Measurements from ENCODE around the gene CATSPERE. TPM values are rescaled to one million over a fixed set of nuclear protein-coding genes. Genes with fewer than 3 reads are reported as not detected.

The CATSPERE gene, protein sequence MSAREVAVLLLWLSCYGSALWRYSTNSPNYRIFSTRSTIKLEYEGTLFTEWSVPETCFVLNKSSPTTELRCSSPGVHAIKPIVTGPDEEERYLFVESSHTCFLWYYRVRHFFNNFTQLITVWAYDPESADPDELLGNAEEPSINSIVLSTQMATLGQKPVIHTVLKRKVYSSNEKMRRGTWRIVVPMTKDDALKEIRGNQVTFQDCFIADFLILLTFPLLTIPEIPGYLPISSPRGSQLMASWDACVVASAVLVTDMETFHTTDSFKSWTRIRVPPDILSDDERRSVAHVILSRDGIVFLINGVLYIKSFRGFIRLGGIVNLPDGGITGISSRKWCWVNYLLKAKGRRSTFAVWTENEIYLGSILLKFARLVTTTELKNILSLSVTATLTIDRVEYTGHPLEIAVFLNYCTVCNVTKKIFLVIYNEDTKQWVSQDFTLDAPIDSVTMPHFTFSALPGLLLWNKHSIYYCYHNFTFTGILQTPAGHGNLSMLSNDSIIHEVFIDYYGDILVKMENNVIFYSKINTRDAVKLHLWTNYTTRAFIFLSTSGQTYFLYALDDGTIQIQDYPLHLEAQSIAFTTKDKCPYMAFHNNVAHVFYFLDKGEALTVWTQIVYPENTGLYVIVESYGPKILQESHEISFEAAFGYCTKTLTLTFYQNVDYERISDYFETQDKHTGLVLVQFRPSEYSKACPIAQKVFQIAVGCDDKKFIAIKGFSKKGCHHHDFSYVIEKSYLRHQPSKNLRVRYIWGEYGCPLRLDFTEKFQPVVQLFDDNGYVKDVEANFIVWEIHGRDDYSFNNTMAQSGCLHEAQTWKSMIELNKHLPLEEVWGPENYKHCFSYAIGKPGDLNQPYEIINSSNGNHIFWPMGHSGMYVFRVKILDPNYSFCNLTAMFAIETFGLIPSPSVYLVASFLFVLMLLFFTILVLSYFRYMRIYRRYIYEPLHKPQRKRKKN
- total RNA-seq, result 1 to 10 TPM in 3 of 4 donors, under 1 TPM in 1; 0.98 to 3.1 (median 1.3) TPM

DNA sequence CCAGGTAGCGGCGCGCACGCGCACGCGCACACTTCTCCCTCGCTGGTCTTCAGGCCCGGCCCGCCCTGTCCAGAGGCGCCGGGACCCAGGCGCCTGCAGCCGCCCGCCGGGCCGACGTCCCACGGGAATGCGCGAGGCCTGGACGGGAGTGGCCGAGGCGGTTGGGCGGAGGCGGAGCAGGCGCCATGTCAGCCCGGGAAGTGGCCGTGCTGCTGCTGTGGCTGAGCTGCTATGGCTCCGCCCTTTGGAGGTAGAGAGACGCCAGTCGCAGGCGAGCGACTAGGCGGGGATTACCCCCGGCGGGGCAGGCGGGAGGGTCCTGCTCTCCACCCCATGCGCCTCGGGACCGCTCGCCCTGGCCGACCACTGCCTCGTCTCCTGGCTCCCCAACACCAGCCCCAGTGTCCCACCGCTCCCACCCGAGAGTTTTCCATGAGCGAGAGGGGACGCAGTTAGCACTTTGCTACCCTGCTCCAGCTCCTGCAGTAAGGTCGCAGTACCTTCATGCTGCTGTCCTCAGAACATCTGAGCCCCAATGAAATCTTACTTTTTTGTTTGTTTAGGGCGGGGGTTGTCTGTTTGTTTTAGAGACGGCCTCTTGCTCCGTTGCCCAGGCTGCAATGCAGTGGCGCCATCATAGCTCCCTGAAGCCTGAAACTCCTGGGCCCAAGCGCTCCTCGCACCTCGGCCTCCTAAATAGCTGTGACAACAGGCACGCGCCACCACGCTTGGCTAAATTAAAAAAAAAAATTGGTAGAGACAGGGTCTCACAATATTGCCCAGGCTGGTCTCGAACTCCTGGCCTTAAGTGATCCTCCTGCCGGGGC, at the start of gene CATSPERE:
Gene CATSPERE, plus strand, starts transcription at position 29 of the 827 bp plus-strand sequence. Its CDS starts 157 bp downstream, at position 186.
- H3K27me3 ChIP-seq, result no peaks in the 10 kb centered on the region
- H3K4me3 ChIP-seq, result peak within 1 kb of the TSS; percentile 43 to 74 (median 62)
- H3K27ac ChIP-seq, result peak within 1 kb of the TSS; percentile 66 to 94 (median 88)
- peak; percentile 35 to 39 for TF ChIP-seq POLR2A (IDR thresholded peaks at IDR 0.05)
- TF ChIP-seq EP300 (IDR thresholded peaks at IDR 0.05), result peak in 1 of 2 donors; percentile 66
- TF ChIP-seq, protein P1, sequence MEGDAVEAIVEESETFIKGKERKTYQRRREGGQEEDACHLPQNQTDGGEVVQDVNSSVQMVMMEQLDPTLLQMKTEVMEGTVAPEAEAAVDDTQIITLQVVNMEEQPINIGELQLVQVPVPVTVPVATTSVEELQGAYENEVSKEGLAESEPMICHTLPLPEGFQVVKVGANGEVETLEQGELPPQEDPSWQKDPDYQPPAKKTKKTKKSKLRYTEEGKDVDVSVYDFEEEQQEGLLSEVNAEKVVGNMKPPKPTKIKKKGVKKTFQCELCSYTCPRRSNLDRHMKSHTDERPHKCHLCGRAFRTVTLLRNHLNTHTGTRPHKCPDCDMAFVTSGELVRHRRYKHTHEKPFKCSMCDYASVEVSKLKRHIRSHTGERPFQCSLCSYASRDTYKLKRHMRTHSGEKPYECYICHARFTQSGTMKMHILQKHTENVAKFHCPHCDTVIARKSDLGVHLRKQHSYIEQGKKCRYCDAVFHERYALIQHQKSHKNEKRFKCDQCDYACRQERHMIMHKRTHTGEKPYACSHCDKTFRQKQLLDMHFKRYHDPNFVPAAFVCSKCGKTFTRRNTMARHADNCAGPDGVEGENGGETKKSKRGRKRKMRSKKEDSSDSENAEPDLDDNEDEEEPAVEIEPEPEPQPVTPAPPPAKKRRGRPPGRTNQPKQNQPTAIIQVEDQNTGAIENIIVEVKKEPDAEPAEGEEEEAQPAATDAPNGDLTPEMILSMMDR (IDR thresholded peaks at IDR 0.05), result no peak
- H3K9me3 ChIP-seq, result no peaks in the 10 kb centered on the region
- peak; percentile 64 to 69 for DNase-seq (ENCODE audit: low spot score in 2 of 2)
- no peaks in the 10 kb centered on the region for H3K36me3 ChIP-seq
- WGBS, 2 donors, result 18 to 22% methylated on average over 45 to 56 of the region's 61 CpGs
- H3K4me1 ChIP-seq, result peaks cover 0 to 14% (median 2%) of the 10 kb centered on the region in 4 donors

DNA sequence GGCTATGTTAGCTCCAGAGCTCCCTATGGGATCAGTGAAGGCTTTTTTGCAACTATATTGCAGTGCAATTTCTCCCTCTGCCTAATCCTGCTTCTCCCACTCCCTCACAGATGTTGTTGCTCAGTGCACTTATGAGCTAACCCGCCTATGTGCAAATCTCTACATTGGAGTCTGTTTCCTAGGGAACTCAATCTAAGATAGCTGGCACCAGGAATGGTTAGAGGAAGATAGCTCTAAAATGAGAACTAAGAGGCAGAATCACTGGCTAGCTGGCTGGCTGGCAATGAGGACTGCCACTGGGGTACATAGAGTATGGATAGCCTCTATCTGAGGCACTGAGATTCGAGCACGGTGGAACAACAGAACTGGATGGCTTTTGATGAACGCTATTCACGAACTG, 48.9 kb upstream of the CATSPERE start:
- Histone ChIP-seq H3K4me3 (no peak overlapping the region), H3K27me3 (no peaks in the 10 kb centered on the region), H3K27ac (no peak overlapping the region), H3K4me1 (no peaks in the 10 kb centered on the region), H3K9me3 (no peaks in the 10 kb centered on the region), H3K36me3 (peaks cover 0 to 97% (median 8%) of the 10 kb centered on the region in 3 donors)
- no peak for DNase-seq (ENCODE audit: low spot score in 2 of 2)
- TF ChIP-seq, protein P1 (IDR thresholded peaks at IDR 0.05), result no peak
- TF ChIP-seq POLR2A (IDR thresholded peaks at IDR 0.05), result no peak
- TF ChIP-seq EP300 (IDR thresholded peaks at IDR 0.05), result no peak
- 95 to 99% methylated on average over 5 of the region's 5 CpGs for WGBS, 2 donors

DNA sequence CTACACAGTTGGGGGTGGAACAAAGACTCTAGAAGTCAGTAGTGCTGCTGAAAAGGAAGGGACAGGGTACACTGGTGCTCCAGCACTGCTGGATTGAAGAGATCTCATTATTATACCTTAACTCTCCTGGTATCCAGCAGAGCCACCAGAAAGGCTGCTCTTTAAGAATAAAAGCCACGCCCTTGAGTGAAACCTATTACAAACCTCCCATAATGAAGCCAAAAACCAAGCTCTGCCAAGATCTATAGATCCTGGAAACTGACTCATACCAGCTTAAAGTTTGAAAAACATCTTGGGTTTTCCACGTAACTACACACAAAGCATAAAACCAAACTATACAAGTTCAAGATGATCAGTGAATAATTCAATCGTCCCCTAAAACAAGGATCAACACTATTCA, 47.3 kb upstream of the CATSPERE start:
- no peak overlapping the region for H3K4me3 ChIP-seq
- WGBS, 2 donors, result 96 to 97% methylated on average over 3 of the region's 3 CpGs
- H3K36me3 ChIP-seq, result peaks cover 0 to 99% (median 8%) of the 10 kb centered on the region in 3 donors
- H3K9me3 ChIP-seq, result no peaks in the 10 kb centered on the region
- H3K27me3 ChIP-seq, result no peaks in the 10 kb centered on the region
- no peak for DNase-seq (ENCODE audit: low spot score in 2 of 2)
- no peaks in the 10 kb centered on the region for H3K4me1 ChIP-seq
- TF ChIP-seq EP300 (IDR thresholded peaks at IDR 0.05), result no peak
- TF ChIP-seq POLR2A (IDR thresholded peaks at IDR 0.05), result no peak
- TF ChIP-seq, protein P1 (IDR thresholded peaks at IDR 0.05), result no peak
- no peak overlapping the region for H3K27ac ChIP-seq

DNA sequence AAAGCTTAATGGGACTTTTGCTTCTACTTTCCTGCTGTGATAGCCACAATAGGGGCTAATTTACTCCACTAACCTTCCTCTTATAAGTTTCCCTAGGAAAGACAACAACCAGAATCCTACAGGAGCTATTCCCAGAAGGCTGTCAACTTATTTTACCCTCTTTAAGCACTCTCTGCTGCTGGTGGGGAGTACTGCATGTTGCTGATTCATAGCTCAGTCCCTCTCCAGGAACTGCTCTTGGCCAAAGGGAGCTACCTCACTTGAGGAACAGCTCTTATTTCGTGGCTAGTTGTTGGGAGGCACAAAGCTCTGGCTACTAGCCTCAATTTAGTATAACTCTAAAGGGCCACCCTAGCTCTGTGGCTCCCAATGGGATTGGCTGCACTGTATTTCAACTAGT, 46.5 kb upstream of the CATSPERE start:
- Histone ChIP-seq H3K27ac (no peak overlapping the region), H3K27me3 (no peaks in the 10 kb centered on the region), H3K36me3 (peaks cover 0 to 95% (median 8%) of the 10 kb centered on the region in 3 donors), H3K9me3 (no peaks in the 10 kb centered on the region), H3K4me3 (no peak overlapping the region), H3K4me1 (no peaks in the 10 kb centered on the region)
- TF ChIP-seq, protein P1 (IDR thresholded peaks at IDR 0.05), result no peak
- TF ChIP-seq POLR2A (IDR thresholded peaks at IDR 0.05) (no peak), EP300 (IDR thresholded peaks at IDR 0.05) (no peak)
- no peak for DNase-seq (ENCODE audit: low spot score in 2 of 2)
- WGBS, 2 donors, result 90 to 94% methylated on average over 1 of the region's 1 CpG
